HEK293 (cell line): ENCODE measurements around the gene TSHZ2.

ENCODE experiments used
- KLF8 ChIP-seq: fragments of 450-650 bp; formaldehyde crosslinking; IDR thresholded peaks from 2 replicates; pipeline ENCODE4 v1.5.1; 2016; ENCODE audit warnings: missing biosample characterization, missing genetic modification characterization
- SP2 ChIP-seq: fragments of 450-650 bp; formaldehyde crosslinking; IDR thresholded peaks from 2 replicates; pipeline ENCODE4 v1.5.1; 2016; ENCODE audit warnings: missing biosample characterization, missing genetic modification characterization
- SP7 ChIP-seq: fragments of 450-650 bp; formaldehyde crosslinking; IDR thresholded peaks from 2 replicates; pipeline ENCODE4 v1.5.1; 2016; ENCODE audit warnings: missing biosample characterization, missing genetic modification characterization
- YY1 ChIP-seq: fragments of 450-650 bp; formaldehyde crosslinking; IDR thresholded peaks from 2 replicates; pipeline ENCODE4 v1.5.1; 2018; ENCODE audit warnings: missing biosample characterization, missing genetic modification characterization
- ZBTB7A ChIP-seq: fragments of 450-650 bp; formaldehyde crosslinking; IDR thresholded peaks from 2 replicates; pipeline ENCODE4 v1.5.1; 2016; ENCODE audit warnings: low read depth, missing biosample characterization, missing genetic modification characterization
- ZNF223 ChIP-seq: fragments of 450-650 bp; formaldehyde crosslinking; IDR thresholded peaks from 2 replicates; pipeline ENCODE4 v1.5.1; 2016; ENCODE audit warnings: missing biosample characterization, missing genetic modification characterization
- ZNF391 ChIP-seq: fragments of 450-650 bp; formaldehyde crosslinking; IDR thresholded peaks from 2 replicates; pipeline ENCODE4 v1.5.1; 2016; ENCODE audit warnings: low read depth, missing biosample characterization, missing genetic modification characterization, borderline replicate concordance
- ZNF48 ChIP-seq: fragments of 450-650 bp; formaldehyde crosslinking; IDR thresholded peaks from 2 replicates; pipeline ENCODE4 v1.5.1; 2016; ENCODE audit warnings: missing biosample characterization, missing genetic modification characterization
- ZNF514 ChIP-seq: fragments of 450-650 bp; formaldehyde crosslinking; IDR thresholded peaks from 2 replicates; pipeline ENCODE4 v1.5.1; 2016; ENCODE audit warnings: missing biosample characterization, missing genetic modification characterization
- ZNF571 ChIP-seq: fragments of 450-650 bp; formaldehyde crosslinking; IDR thresholded peaks from 2 replicates; pipeline ENCODE4 v1.5.0; 2017; ENCODE audit warnings: missing biosample characterization, missing genetic modification characterization
- ZNF843 ChIP-seq: fragments of 450-650 bp; formaldehyde crosslinking; IDR thresholded peaks from 2 replicates; pipeline ENCODE4 v1.5.1; 2016; ENCODE audit warnings: missing biosample characterization, missing genetic modification characterization
- TF ChIP-seq, protein P1 (sequence below): fragments of 450-650 bp; formaldehyde crosslinking; IDR thresholded peaks from 2 replicates; pipeline ENCODE4 v1.5.1; 2016; ENCODE audit warnings: missing biosample characterization, missing genetic modification characterization, low read depth
- TF ChIP-seq, protein P2 (sequence below): fragments of 450-650 bp; formaldehyde crosslinking; IDR thresholded peaks from 2 replicates; pipeline ENCODE4 v1.5.1; 2016; ENCODE audit warnings: missing biosample characterization, missing genetic modification characterization
- TF ChIP-seq, protein P3 (sequence below): fragments of 450-650 bp; IDR thresholded peaks from 2 replicates; pipeline ENCODE4 v1.5.1; 2018; ENCODE audit warnings: missing biosample characterization, missing genetic modification characterization

DNA sequence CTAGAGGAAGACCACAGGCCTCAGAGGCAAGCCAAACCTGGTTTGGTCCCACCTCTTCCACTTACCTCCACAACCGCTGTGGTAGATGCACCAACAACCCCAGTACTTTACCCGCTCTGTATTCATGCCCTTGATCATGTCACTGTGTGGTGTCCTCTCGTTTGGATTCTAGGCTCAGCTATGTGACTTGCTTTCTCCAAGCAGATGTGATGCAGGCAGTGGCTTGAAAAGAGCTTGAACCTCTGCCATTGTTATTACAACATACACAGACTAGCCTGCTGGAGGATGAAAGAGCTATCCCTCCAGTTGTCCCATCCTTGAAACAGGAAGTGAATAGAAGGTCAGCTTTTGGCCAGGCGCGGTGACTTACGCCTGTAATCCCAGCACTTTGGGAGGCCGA is 473.8 kb downstream of the TSHZ2 start:
- TF ChIP-seq, protein P1, sequence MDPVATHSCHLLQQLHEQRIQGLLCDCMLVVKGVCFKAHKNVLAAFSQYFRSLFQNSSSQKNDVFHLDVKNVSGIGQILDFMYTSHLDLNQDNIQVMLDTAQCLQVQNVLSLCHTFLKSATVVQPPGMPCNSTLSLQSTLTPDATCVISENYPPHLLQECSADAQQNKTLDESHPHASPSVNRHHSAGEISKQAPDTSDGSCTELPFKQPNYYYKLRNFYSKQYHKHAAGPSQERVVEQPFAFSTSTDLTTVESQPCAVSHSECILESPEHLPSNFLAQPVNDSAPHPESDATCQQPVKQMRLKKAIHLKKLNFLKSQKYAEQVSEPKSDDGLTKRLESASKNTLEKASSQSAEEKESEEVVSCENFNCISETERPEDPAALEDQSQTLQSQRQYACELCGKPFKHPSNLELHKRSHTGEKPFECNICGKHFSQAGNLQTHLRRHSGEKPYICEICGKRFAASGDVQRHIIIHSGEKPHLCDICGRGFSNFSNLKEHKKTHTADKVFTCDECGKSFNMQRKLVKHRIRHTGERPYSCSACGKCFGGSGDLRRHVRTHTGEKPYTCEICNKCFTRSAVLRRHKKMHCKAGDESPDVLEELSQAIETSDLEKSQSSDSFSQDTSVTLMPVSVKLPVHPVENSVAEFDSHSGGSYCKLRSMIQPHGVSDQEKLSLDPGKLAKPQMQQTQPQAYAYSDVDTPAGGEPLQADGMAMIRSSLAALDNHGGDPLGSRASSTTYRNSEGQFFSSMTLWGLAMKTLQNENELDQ: no peak
- TF ChIP-seq ZNF514 (tag by site-specific recombination): no peak
- no peak for TF ChIP-seq ZNF391 (tag by site-specific recombination)
- TF ChIP-seq, protein P2, sequence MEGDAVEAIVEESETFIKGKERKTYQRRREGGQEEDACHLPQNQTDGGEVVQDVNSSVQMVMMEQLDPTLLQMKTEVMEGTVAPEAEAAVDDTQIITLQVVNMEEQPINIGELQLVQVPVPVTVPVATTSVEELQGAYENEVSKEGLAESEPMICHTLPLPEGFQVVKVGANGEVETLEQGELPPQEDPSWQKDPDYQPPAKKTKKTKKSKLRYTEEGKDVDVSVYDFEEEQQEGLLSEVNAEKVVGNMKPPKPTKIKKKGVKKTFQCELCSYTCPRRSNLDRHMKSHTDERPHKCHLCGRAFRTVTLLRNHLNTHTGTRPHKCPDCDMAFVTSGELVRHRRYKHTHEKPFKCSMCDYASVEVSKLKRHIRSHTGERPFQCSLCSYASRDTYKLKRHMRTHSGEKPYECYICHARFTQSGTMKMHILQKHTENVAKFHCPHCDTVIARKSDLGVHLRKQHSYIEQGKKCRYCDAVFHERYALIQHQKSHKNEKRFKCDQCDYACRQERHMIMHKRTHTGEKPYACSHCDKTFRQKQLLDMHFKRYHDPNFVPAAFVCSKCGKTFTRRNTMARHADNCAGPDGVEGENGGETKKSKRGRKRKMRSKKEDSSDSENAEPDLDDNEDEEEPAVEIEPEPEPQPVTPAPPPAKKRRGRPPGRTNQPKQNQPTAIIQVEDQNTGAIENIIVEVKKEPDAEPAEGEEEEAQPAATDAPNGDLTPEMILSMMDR (tag by site-specific recombination): no peak
- no peak for TF ChIP-seq SP2 (tag by site-specific recombination)
- no peak for TF ChIP-seq ZNF571 (tag by site-specific recombination)
- no peak for TF ChIP-seq ZNF48
- TF ChIP-seq ZNF223: no peak
- TF ChIP-seq KLF8 (tag by site-specific recombination): no peak
- no peak for TF ChIP-seq ZBTB7A (tag by site-specific recombination)
- no peak for TF ChIP-seq YY1 (tag by site-specific recombination)
- TF ChIP-seq SP7 (tag by site-specific recombination): no peak
- TF ChIP-seq, protein P3, sequence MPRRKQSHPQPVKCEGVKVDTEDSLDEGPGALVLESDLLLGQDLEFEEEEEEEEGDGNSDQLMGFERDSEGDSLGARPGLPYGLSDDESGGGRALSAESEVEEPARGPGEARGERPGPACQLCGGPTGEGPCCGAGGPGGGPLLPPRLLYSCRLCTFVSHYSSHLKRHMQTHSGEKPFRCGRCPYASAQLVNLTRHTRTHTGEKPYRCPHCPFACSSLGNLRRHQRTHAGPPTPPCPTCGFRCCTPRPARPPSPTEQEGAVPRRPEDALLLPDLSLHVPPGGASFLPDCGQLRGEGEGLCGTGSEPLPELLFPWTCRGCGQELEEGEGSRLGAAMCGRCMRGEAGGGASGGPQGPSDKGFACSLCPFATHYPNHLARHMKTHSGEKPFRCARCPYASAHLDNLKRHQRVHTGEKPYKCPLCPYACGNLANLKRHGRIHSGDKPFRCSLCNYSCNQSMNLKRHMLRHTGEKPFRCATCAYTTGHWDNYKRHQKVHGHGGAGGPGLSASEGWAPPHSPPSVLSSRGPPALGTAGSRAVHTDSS: no peak
- no peak for TF ChIP-seq ZNF843 (tag by site-specific recombination)
